Left cardiac atrium (tissue), 4 donors: Measurements from ENCODE around the gene LPO. TPM values are rescaled to one million over a fixed set of nuclear protein-coding genes. Genes with fewer than 3 reads are reported as not detected.
A peak's percentile ranks its signal among the peaks of the same experiment; 100 is the strongest.

Experiments
- ATAC-seq, 2 donors: fragments of 200-7000 bp; cut with Tn5 transposase; one replicate each; pipeline ENCODE4 v1.9.1; 2020; ENCODE audit warnings: mild to moderate bottlenecking in 2 of 2, moderate library complexity in 2 of 2
- DNase-seq: peaks from one replicate; pipeline ENCODE4 v3.0.0-alpha.2; 2020
- intact Hi-C, 2 donors: fragments of 100-400 bp; cut with DNase I; formaldehyde crosslinking; loops; one replicate each; pipeline versions ENCODE4 v1.14.1 to v1.15.1; 2022 to 2023
- total RNA-seq, 2 donors: library from RNA; stranded (reverse); fragmentation: NEBNext Ultra II Directional; extraction: Animal tissue kit (Norgen Biotek cat#: 25700); gene quantifications; one replicate each; pipeline ENCODE4 v1.2.1, GENCODE V29; 2021
- donor health status: DM: no; HTN: yes; CAD: no.
- donor health status: DM: no; HTN: yes; CAD: no; lungs with severe emphysema.
- donor health status: DM: yes; HTN: yes; CAD: no.
- donor health status: Dilated cardiomyopathy.

LPO gene
- total RNA-seq, 2 donors from 2014 or later, result not detected

DNA sequence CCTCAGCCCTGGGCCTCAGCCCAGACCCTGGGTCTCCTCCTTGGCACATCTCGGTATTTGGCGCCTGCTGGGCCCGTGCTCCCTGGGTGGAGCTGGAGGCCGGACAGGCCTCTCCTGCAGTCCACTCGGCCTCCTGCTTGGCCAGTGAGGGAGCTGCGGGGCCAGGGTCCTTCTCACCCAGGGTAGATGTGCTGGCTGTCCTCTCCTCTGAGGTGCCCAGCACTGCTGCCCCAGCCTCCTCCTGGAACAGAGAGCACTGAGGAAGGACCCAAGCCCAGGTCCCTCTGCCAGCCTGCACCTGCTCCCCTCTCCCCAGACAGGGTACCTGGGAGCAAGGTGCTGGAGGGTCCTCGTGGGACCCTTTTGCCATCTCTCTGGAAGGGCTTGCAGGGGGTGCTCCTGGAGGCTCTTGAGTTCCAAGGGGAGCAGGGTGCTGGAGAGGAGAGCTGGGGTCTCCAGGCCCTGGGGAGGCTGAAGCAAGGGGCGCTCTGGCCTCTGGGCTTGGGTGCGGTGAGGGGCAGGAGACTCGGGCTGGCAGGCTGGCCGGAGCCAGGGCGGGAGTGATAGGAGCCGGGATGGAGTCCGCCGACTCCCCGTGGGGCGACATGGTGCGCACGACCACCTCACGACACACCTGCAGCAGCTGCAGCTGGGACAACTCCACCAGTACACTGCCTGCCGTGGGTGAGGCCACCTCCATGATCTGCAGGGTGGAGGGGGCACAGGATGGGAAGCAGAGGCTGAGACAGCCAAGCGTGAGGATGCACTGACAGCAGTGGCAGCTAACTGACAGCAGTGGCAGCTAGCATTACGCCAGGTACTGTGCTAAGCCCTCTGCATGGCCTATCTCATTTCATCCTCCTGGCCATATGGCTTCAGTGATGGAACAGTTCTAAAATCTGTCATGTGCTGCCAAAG, 72.4 kb downstream of the LPO start:
- ATAC-seq (no peak), DNase-seq (peak; percentile 17)
- intact Hi-C loops, result no loop called here

- DNase-seq (peak; percentile 17), ATAC-seq (no peak)
- intact Hi-C loops, result no loop called here
Observed at GRCh38 chr17:58311429-58311894, 73.1 kb downstream of the LPO start.

- intact Hi-C loops, result no loop called here
- peak; percentile 10 for DNase-seq
- no peak for ATAC-seq
Observed at GRCh38 chr17:58312021-58312630, 73.7 kb downstream of the LPO start.

DNA sequence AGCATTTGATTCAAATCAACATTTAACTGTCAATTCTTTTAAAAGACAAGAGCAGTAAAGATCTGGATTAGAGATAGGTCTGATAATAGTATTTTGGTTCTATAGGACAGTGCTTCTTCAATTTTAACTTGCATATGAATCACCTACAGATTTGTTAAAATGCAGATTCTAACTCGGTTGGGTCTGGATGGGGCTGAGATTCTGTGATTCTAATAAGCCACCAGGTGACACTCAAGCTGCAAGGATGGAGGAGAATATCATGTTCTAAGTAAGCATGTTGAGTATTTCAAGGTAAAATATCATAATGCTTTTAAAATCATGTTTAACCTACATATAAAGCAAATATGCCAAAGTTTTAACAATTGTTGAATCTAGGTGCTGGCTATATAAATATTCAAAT, 74.4 kb downstream of the LPO start:
- DNase-seq (no peak), ATAC-seq (no peak)
- intact Hi-C loops, result no loop called here

GRCh38 chr17:58313815-58314705, 75.7 kb downstream of the LPO start:
- intact Hi-C loops, result no loop called here
- ATAC-seq (no peak), DNase-seq (no peak)

- intact Hi-C loops, result loop anchor here in 1 of 2 donors (5.0 kb wide), 1 partner anchor 133 kb away; no protein-coding TSS in a partner anchor
- ATAC-seq, result no peak
- DNase-seq, result no peak
Observed at GRCh38 chr17:58314706-58315015, 76.3 kb downstream of the LPO start.

GRCh38 chr17:58315281-58315711, 76.9 kb downstream of the LPO start:
- DNase-seq, result peak; percentile 3
- intact Hi-C loops, result loop anchor here in 1 of 2 donors (5.0 kb wide), 1 partner anchor 132 kb away; no protein-coding TSS in a partner anchor
- ATAC-seq, result no peak

GRCh38 chr17:58315750-58316149, 77.4 kb downstream of the LPO start:
- intact Hi-C loops, result loop anchor here in 1 of 2 donors (5.0 kb wide), 1 partner anchor 132 kb away; no protein-coding TSS in a partner anchor
- ATAC-seq (no peak), DNase-seq (no peak)

DNA sequence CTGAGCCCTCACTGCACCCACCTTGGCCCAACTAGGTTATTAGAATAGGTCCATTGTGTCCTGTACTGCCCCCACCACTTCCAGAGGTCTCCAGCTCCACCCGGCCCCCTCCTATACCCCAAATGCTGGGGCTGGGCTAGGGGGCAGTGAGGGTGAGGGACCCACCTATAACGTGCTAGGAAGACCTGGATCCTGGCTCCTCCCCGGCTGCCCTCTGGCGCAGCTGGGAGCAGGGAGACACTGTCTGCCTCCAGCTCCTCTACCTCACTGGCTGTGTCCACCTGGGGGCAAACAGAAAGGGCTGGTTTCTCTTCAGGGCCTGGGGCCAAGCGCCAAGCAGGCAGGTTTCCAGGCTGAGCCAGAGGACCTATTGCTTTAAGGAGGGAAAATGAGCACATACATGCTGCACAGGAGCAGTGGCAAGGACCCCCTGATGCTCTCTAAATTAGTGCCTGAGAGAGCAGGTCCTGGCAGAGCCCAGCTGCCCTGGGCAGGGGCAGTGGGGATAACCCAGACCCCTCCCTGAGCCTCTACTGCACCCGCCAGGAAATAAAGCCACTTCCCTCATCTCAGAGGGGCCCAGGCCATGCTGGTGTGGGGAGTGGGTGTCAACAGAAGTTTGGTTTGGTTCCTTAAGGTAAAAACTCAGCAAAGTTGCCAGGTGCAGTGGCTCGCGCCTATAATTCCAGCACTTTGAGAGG, 78.0 kb downstream of the LPO start:
- ATAC-seq (no peak), DNase-seq (peak; percentile 18)
- intact Hi-C loops, result loop anchor here in 1 of 2 donors (5.0 kb wide), 1 partner anchor 131 kb away; no protein-coding TSS in a partner anchor

GRCh38 chr17:58317421-58318064, 79.2 kb downstream of the LPO start:
- intact Hi-C loops, result loop anchor here in 1 of 2 donors (5.0 kb wide), 1 partner anchor 130 kb away; no protein-coding TSS in a partner anchor
- ATAC-seq (peak; percentile 66 to 70), DNase-seq (peak; percentile 29)

DNA sequence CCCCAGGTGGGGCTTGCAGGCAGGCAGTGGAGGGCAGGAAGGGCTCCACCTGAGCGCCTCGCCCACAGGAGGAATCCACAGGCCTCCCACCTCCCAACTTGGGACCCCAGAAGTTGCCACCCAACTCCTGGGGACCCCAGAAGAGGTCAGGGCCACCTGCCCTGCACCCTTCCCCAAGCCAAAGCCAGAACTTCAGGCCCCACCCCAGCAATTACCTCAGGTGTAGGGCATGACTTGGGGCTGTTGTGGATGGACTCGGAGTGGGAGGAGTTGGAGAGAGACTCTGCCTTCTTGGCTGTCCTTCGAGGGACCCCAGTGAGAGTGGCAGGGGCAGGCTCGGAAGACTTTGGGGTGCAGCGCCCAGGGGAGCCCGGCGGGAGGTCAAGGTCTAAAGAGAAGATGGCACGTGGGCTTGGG, 79.7 kb downstream of the LPO start:
- intact Hi-C loops, result loop anchor here in 1 of 2 donors (5.0 kb wide), 1 partner anchor 129 kb away; no protein-coding TSS in a partner anchor
- DNase-seq (peak; percentile 15), ATAC-seq (no peak)

Other genes starting within 250 kb of the LPO start
- gene SRSF1, start 231.3 kb upstream of the LPO start, total RNA-seq, result 100 to 1,000 TPM; 113 to 137 TPM
- gene DYNLL2, start 155.2 kb upstream of the LPO start, total RNA-seq, result 10 to 100 TPM; 50.5 to 51.0 TPM
- gene OR4D1, start 90.2 kb upstream of the LPO start, total RNA-seq, result not detected
- gene OR4D2, start 71.6 kb upstream of the LPO start, total RNA-seq, result not detected
- gene EPX, start 45.9 kb upstream of the LPO start, total RNA-seq, result not detected
- gene MKS1, start 19.3 kb upstream of the LPO start, total RNA-seq, result 1 to 10 TPM; 4.5 to 9.0 TPM
- under 1 TPM; 0.24 to 0.32 TPM for gene MPO, start 42.4 kb downstream of the LPO start, total RNA-seq
- gene TSPOAP1, start 90.2 kb downstream of the LPO start, total RNA-seq, result 1 to 10 TPM; 8.8 to 9.0 TPM
- gene SUPT4H1, start 113.6 kb downstream of the LPO start, total RNA-seq, result 10 to 100 TPM; 49.4 to 60.6 TPM
- 1 to 10 TPM; 4.0 to 4.7 TPM for gene RNF43, start 178.9 kb downstream of the LPO start, total RNA-seq
- under 1 TPM; 0.06 to 0.10 TPM for gene HSF5, start 249.8 kb downstream of the LPO start, total RNA-seq